ENCODE results near the gene FGF21. TPM values are rescaled to one million over a fixed set of nuclear protein-coding genes. Genes with fewer than 3 reads are reported as not detected.
A peak's percentile ranks its signal among the peaks of the same experiment; 100 is the strongest.

The FGF21 gene
- polyA plus RNA-seq, 1 of the 3 experiments (the other 2 are of a cell fraction) = not detected

DNA sequence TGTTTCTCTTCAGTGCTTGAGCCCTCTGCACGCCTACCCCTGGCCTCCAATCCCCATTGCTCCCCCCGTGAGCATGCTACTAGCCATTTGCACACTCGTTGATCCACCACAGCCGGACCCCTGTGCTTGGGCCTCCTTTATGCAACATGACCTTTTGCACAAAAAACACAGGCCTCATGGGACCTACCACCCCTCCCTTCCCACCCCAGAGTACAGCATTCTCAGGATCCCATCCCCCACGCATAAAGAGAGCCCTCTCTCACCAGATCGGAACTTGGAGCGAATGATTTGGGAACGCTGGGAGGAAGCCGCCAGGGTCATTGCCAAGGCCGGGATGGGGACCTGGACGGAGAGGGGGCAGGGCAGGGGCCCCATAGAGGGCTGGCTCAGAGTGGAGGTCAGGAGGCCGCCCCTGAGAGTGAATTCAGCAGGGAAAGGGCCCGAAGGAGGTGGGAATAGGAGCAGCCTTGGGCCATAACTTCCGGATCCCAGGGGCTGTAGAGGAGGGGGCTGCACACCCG, 36.6 kb upstream of the FGF21 start:
- no peak for DNase-seq
- H4K20me1 ChIP-seq (ENCODE audit: insufficient read depth) = no peaks in the 10 kb centered on the region
- CTCF ChIA-PET = no interaction called here
- H3K9ac ChIP-seq = no peak overlapping the region
- no peak overlapping the region for H3K4me3 ChIP-seq (ENCODE audit: low read depth in 2 of 2, low read length in 1 of 2)
- no peaks in the 10 kb centered on the region for H3K9me2 ChIP-seq
- WGBS (ENCODE audit: low lambda C conversion rate) = 95% methylated on average over 13 of the region's 15 CpGs
- peaks cover 4% of the 10 kb centered on the region for H3F3A ChIP-seq (replicated peaks; ENCODE audit: insufficient read depth)
- no peak overlapping the region for H2AFZ ChIP-seq (ENCODE audit: low read depth)
- H3K27me3 ChIP-seq (ENCODE audit: insufficient read depth) = no peaks in the 10 kb centered on the region
- no peaks in the 10 kb centered on the region for H3K36me3 ChIP-seq (replicated peaks in 1 of 2; ENCODE audit: control insufficient read depth in 1 of 2, insufficient read depth in 2 of 2, low read length in 1 of 2)
- no peak overlapping the region for H3K27ac ChIP-seq (ENCODE audit: low read depth in 2 of 2, low read length in 1 of 2)
- H3K9me3 ChIP-seq = no peaks in the 10 kb centered on the region
- no peak overlapping the region for H3K4me2 ChIP-seq
- no peak for TF ChIP-seq RCOR1 (IDR thresholded peaks at IDR 0.05; ENCODE audit: low read length)
- TF ChIP-seq, protein P1, sequence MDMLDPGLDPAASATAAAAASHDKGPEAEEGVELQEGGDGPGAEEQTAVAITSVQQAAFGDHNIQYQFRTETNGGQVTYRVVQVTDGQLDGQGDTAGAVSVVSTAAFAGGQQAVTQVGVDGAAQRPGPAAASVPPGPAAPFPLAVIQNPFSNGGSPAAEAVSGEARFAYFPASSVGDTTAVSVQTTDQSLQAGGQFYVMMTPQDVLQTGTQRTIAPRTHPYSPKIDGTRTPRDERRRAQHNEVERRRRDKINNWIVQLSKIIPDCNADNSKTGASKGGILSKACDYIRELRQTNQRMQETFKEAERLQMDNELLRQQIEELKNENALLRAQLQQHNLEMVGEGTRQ (IDR thresholded peaks at IDR 0.05; ENCODE audit: borderline replicate concordance, low read depth, low read length) = no peak
- no peak for TF ChIP-seq TAF1 (IDR thresholded peaks at IDR 0.05; ENCODE audit: borderline replicate concordance, low read depth, low read length)
- no peak for TF ChIP-seq RXRA (IDR thresholded peaks at IDR 0.05; ENCODE audit: borderline replicate concordance, low read depth)
- no peak for TF ChIP-seq JUND (IDR thresholded peaks at IDR 0.05)
- TF ChIP-seq YY1 (IDR thresholded peaks at IDR 0.05; ENCODE audit: low read depth) = no peak
- TF ChIP-seq GABPA (IDR thresholded peaks at IDR 0.05; ENCODE audit: low read depth) = no peak
- H3K79me2 ChIP-seq (ENCODE audit: insufficient read depth) = peaks cover 10% of the 10 kb centered on the region
- peaks cover 8 to 30% of the 10 kb centered on the region in 2 experiments; a peak in 2 of 4 replicates for H3K4me1 ChIP-seq (ENCODE audit: control insufficient read depth in 1 of 2, insufficient read depth in 2 of 2, low read depth in 1 of 2, low read length in 1 of 2)
- POLR2A ChIA-PET = no interaction called here

DNA sequence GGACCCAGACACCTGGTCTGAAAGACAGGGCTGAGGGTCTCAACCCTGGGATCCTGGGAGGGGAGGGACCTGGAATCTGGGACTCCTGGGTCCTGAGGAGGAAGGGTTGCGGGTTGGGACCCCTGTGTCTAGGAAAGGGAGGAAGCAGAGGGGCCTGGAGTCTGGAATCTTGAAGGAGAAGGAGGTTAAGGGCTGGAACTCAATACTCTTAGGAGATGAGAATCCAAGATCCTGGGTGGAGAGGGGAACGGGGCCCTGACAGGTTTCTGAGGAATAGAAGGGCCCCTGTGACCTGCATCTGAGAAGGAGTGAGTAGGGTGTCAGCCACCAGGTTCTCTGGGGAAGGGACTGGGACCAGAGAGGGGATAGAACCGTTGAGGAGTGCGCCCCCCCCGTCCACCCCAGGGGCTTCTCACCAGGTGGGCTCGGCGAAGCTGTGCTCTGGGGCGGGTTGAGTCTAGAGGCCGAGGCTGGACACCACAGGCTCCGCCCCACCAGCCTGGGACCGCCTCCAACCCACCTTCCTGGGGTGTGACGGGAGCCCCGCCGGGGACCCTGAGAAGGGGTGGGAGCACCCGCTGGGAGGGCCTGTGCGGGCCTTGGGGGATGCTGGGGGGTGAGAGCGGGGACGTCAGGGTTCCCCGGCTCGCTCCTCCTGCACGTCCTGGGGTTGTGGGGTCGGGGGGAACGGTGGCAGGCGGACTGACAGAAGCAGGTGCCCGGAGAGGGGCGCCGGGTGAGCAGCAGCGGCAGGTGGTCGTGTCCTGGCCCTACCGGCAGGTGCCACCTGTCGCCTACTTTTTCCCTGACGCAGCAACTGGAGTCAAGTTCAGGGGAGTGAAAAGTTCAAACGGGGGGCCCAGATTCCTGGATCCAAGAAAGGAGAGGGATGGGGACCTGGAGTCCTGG, 35.8 kb upstream of the FGF21 start, which contains the start of gene MAMSTR:
Gene MAMSTR (minus strand): TSS at position 463 of the 909 bp plus-strand sequence. CDS start 694 bp downstream, outside the sequence.
- Histone ChIP-seq H3F3A (replicated peaks; ENCODE audit: insufficient read depth) (peaks cover 6% of the 10 kb centered on the region), H3K9me2 (no peaks in the 10 kb centered on the region), H3K79me2 (ENCODE audit: insufficient read depth) (peaks cover 9% of the 10 kb centered on the region), H3K4me1 (ENCODE audit: control insufficient read depth in 1 of 2, insufficient read depth in 2 of 2, low read depth in 1 of 2, low read length in 1 of 2) (peaks cover 10 to 30% of the 10 kb centered on the region in 2 experiments; a peak in 2 of 4 replicates), H2AFZ (ENCODE audit: low read depth) (no peak within 1 kb of the TSS; the same call in 1 of the 2 replicates), H3K4me2 (peak within 1 kb of the TSS; percentile 56), H3K9ac (peak within 1 kb of the TSS; percentile 84; the same call in 1 of the 2 replicates), H3K9me3 (no peaks in the 10 kb centered on the region), H3K27ac (ENCODE audit: low read depth in 2 of 2, low read length in 1 of 2) (peak within 1 kb of the TSS; percentile 87 to 88; a peak in 2 of 4 replicates), H3K4me3 (ENCODE audit: low read depth in 2 of 2, low read length in 1 of 2) (peak within 1 kb of the TSS in 1 of 2 experiments; percentile 62; a peak in 2 of 4 replicates), H3K36me3 (replicated peaks in 1 of 2; ENCODE audit: control insufficient read depth in 1 of 2, insufficient read depth in 2 of 2, low read length in 1 of 2) (no peaks in the 10 kb centered on the region), H3K27me3 (ENCODE audit: insufficient read depth) (no peaks in the 10 kb centered on the region), H4K20me1 (ENCODE audit: insufficient read depth) (no peaks in the 10 kb centered on the region)
- TF ChIP-seq, protein P2, sequence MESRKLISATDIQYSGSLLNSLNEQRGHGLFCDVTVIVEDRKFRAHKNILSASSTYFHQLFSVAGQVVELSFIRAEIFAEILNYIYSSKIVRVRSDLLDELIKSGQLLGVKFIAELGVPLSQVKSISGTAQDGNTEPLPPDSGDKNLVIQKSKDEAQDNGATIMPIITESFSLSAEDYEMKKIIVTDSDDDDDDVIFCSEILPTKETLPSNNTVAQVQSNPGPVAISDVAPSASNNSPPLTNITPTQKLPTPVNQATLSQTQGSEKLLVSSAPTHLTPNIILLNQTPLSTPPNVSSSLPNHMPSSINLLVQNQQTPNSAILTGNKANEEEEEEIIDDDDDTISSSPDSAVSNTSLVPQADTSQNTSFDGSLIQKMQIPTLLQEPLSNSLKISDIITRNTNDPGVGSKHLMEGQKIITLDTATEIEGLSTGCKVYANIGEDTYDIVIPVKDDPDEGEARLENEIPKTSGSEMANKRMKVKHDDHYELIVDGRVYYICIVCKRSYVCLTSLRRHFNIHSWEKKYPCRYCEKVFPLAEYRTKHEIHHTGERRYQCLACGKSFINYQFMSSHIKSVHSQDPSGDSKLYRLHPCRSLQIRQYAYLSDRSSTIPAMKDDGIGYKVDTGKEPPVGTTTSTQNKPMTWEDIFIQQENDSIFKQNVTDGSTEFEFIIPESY (IDR thresholded peaks at IDR 0.05; ENCODE audit: borderline replicate concordance, low read depth) = no peak
- TF ChIP-seq NFIC (IDR thresholded peaks at IDR 0.05; ENCODE audit: borderline replicate concordance) (no peak), GABPA (IDR thresholded peaks at IDR 0.05; ENCODE audit: low read depth) (no peak), POLR2AphosphoS5 (IDR thresholded peaks at IDR 0.05; ENCODE audit: low read depth, low read length) (no peak), EZH2phosphoT487 (IDR thresholded peaks at IDR 0.05; ENCODE audit: borderline replicate concordance, low read depth) (no peak), JUND (IDR thresholded peaks at IDR 0.05) (no peak), SIN3A (IDR thresholded peaks at IDR 0.05; ENCODE audit: borderline replicate concordance, low read depth, low read length) (no peak), TCF12 (IDR thresholded peaks at IDR 0.05) (no peak)
- TF ChIP-seq, protein P3, sequence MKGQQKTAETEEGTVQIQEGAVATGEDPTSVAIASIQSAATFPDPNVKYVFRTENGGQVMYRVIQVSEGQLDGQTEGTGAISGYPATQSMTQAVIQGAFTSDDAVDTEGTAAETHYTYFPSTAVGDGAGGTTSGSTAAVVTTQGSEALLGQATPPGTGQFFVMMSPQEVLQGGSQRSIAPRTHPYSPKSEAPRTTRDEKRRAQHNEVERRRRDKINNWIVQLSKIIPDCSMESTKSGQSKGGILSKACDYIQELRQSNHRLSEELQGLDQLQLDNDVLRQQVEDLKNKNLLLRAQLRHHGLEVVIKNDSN (IDR thresholded peaks at IDR 0.05; ENCODE audit: borderline replicate concordance, low read depth) = no peak
- no peak for DNase-seq
- 96% methylated on average over 26 of the region's 33 CpGs for WGBS (ENCODE audit: low lambda C conversion rate)
- ChIA-PET POLR2A (no interaction called here), CTCF (interaction anchor here (0.8 to 2.6 kb wide), 2 partner anchors 20 to 26 kb away, joined by 3 to 13 read pairs; no protein-coding TSS in a partner anchor)

Data from SK-N-SH (cell line).